Stimulated activated CD4-positive, alpha-beta T cell treated with anti-CD3 and anti-CD28 coated beads, Interleukin-2, amount 100 ng/mL, for 48 hours (primary cell): ENCODE measurements around the gene NR6A1.
"Not testable (repeated sequence)": the region's sequence is repeated elsewhere in the genome, so short reads cannot be mapped to it uniquely, and the experiment has no call there.

ENCODE experiments used
- DNase-seq, 2 donors: peaks; one replicate each; pipeline ENCODE4 v3.0.0-alpha.2; 2020

The NR6A1 gene

DNA sequence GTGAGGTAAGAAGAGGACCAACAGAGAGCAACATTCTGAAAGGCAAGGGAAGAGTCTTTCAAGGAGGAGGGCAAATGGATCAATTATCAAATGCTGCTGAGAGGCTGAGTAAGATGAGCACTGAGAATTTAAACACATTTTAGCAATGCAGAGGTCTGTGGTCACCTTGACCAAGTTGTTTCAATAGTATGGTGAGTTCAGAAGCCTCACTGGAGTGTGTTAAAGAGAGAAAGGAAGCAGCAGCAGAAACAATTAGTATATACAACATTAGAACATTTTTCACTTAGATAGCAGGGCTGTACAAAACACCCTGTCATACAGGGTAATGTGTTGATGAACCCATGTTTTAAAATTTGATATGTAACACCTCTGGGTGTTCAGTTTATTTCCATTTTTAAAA is 131.5 kb downstream of the NR6A1 start:
- no peak for DNase-seq

DNA sequence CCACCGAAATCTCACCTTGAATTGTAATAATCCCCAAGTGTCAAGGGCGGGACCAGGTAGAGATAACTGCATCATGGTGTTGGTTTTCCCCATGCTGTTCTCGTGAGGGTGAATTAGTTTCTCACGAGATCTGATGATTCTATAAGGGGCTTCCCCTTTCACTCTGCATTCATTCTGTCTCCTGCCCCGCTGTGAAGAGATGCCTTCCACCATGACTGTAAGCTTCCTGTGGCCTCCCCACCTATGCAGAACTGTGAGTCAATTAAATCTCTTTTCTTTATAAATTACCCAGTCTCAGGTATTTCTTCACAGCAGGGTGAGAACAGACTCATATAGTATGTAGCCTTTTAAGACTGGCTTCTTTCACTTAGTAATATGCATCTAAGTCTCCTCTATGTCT is 135.8 kb downstream of the NR6A1 start:
- no peak for DNase-seq

DNA sequence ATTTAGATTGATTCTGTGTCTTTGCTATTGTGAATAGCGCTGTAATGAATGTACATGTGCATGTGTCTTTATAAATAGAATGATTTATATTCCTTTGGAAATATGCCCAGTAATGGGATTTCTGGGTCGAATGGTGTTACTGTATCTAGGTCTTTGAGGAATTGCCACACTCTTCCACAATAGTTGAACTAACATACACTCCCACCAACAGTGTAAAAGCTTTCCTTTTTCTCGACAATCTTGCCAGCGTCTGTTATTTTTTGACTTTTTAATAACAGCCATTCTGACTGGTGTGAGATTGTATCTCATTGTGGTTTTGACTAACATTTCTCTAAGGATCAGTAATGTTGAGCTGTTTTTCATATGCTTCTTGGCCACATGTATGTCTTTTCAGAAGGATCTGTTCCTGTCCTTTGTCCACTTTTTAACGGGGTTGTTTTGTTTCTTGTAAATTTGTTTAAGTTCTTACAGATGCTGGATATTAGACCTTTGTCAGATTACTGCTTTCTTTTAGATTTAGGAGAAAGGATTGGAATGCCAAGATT is 139.0 kb downstream of the NR6A1 start:
- no peak for DNase-seq

DNA sequence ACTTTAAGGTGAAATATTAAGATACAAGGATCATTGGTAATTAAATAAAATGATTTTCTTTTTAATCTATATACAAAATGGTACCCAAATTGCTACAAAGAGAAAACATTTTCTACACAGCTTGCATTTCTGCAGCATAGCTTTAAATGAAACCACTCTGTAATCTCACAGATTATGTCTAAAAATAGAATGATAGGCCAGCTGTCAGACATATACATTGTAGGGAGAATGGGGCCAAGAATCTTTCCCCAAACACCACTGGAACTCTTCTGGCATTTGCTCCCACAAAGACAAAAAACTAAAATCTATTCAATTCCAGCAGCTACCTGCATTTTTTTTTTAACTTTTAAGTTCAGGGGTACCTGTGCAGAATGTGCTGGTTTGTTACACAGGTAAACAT is 139.8 kb downstream of the NR6A1 start:
- no peak for DNase-seq

DNA sequence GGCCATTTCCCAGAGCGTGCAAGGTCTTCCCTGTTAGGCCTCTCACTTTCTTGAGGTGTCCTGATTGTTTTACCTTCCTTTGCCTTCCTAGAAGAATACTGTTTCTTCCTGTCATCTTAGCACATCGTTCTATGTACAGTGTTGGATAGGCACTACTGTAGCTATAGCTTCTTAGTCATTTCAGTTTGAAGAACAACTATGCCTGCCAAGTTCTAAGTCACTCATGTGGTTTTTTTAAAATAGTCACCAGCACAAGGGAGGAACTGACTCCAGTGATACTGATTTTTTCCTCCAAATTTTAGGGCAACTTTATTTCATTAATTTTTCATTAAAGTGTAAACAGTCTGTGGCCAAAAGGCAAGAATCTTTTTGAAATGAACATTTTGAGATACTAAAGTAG is 141.5 kb downstream of the NR6A1 start:
- no peak for DNase-seq

- DNase-seq = no peak
Observed at GRCh38 chr9:124628741-124629140, 142.4 kb downstream of the NR6A1 start.

- DNase-seq = no peak
Observed at GRCh38 chr9:124626276-124626675, 144.8 kb downstream of the NR6A1 start.

GRCh38 chr9:124625087-124625486 is 146.0 kb downstream of the NR6A1 start:
- DNase-seq = no peak

GRCh38 chr9:124624735-124624992 is 146.4 kb downstream of the NR6A1 start:
- no peak for DNase-seq

DNA sequence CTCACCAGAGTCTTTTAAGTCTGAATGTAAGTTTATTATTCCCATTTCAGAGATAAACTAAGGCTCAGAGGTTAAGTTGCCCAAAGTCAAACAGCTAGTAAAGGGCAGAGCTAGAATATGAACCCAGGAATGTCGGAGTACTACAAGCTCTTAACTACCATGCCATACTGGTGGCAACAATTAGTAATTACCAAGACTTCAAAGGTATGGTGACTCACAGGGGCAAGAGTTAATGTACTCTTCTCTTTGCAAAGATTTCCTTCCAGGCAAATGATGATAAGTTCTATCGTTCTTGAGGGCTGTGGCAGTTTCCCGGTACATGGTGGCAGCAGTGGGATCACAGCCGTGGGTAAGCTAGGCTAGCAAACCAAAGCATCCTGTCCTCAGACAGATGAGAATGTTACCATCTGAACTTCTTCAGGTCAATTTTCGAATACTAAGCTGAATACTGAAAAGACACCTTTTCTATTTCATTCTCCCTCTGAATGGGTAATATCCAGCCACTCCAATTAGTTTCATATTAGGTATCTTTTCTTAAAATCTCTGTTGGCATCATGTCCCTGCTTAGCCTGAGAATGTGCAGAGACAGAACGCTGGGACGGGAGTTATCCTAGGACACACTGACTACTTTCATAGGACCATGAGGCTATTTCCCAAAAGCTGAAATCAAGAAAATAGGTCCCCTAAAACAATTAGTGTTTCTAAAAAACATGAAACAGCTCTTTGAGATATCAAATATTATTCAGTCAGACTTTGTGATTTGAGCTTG is 147.0 kb downstream of the NR6A1 start:
- no peak for DNase-seq

- no peak for DNase-seq
Observed at GRCh38 chr9:124622882-124623281, 148.2 kb downstream of the NR6A1 start.

DNA sequence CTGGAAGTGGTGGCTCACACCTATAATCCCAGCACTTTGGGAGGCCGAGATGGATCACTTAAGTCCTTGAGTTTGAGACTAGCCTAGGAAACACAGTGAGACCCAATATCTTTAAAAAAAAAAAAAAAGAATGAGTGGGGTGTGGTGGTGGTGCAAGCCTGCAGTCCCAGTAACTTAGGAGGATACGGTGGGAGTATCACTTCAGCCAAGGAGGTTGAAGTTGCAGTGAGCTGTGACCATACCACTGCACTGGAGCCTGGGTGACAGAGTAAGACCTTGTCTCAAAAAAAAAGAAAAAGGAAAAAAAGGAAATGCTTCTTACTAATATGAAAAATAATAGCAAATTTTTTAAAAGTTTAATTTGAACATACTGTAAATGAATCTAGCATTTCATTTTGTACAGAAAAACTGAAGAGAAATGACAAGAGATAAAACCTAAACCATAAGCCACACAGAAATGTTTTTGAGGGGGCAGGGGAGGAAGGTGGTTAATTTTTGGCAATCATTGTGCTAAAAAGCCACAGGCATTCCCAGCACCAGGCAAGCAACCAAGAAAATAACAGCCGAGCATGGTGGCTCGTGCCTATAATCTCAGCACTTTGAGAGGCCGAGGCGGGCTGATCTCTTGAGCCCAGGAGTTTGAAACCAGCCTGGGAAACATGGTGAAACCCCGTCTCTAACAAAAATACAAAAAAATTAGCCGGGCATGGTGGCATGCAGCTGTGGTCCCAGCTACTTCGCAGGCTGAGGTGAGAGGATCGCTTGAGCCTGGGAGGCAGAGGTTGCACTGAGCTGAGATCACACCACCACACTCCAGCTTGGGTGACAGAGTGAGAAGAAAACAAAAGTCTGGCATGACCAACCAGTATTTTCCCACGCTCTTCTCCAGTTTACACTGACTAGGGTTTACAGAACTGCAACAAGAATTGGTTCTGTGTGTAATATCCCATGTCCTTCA is 149.5 kb downstream of the NR6A1 start:
- DNase-seq = no peak

GRCh38 chr9:124618476-124618875 is 152.6 kb downstream of the NR6A1 start:
- no peak for DNase-seq

- DNase-seq = peak; percentile 75 to 76
Observed at GRCh38 chr9:124617477-124618141, 153.5 kb downstream of the NR6A1 start.

- no peak for DNase-seq
Observed at GRCh38 chr9:124616961-124617360, 154.2 kb downstream of the NR6A1 start.

DNA sequence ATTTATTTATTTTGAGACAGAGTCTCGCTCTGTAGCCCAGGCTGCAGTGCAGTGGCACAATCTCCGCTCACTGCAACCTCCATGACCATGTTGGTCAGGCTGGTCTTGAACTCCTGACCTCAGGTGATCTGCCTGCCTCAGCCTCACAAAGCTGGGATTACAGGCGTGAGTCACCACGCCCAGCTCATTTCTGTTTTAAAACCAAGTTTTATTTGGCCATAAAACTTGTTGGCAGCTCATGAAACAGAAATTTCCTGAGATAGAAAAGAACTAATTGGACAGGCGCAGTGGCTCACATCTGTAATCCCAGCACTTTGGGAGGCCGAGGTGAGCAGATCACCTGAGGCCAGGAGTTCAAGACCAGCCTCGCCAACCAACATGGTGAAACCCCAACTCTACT is 155.3 kb downstream of the NR6A1 start:
- DNase-seq = not testable (repeated sequence)

DNA sequence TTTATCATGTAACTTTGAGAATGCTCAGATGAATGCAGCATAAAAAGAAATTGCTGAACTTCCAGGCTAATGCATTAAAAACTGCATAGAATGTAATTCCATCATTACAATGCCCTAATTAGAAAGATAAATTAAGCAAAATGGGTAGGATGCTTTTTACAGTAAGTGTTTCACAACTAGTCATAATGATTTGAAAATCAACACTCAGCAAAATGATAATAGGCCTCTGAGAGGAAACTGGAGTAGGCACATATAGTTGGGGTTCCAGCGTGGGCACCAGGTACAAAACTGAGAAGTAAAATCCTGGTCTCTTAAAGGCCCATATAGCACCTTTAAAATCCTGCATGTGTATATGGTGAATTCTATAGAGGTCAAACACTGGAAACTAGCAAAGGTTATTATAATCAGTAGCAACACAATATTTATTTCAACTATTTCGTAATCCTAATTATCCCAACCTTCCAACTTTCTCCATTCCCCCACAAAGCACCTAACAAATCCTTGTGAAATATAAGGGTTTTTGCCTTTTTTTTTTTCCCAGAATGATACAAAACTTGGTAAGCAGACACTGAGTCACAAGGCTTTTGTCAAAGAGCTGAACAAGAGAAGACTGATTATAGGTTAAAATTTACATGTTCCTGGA is 155.9 kb downstream of the NR6A1 start:
- DNase-seq = no peak

DNA sequence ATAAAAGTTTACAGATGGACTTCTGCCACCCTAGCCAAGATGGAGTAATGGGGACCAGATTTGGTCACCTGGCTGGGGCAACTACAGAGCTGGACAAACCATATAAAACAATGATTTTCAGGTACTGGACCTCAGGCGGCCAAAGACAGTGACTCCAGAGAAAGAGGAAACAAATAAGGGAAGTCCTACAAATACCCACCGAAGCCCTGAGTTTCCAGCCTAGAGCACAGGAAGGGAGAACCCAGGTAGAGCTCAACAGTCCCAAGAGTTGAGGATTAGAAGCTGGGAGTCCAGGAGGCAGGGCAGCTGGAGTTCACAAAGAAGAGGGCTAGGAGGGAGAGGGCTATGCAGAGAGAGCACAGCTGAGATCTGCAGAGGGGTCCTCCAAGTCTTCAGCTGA is 157.3 kb downstream of the NR6A1 start:
- no peak for DNase-seq

GRCh38 chr9:124611106-124611505 is 160.0 kb downstream of the NR6A1 start:
- no peak for DNase-seq

DNA sequence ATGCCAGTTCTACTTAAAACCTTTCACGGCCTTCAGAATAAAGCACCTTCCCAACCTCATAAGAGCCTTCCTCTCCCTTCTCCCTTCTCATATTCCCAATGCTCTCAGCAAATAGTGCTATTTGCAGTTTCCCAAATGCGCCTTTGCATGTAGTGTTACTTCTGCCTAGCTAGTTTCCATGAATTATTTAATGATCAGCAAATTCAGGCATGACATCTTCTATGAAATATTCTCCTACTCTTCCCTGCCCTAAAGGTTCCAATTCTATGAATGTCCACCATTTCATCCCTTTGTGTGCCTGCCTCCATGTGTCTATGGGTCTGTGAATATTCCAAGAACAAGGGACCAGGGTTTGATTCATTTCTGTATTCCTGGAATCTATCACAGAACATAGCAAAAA is 165.1 kb downstream of the NR6A1 start:
- no peak for DNase-seq

GRCh38 chr9:124605258-124605657 is 165.9 kb downstream of the NR6A1 start:
- no peak for DNase-seq

DNA sequence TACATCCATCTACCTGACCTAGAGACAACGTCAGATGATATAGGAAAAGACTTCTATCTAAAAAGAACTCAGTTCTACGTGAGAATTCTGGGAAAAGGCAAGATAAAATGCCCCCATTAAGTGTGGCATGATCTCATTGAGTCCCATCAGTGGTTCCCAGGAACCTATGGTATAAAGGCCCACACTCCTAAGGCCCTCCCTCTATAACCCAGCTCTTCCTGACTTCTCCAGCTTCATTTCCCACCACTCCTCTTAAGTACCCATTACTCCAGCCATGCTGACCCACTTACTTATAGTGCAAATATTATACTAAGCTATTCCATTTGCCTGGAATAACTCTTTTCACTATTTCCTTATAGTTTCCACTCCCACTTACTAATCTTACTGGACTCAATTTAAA is 168.5 kb downstream of the NR6A1 start:
- DNase-seq = no peak

GRCh38 chr9:124602204-124602603 is 168.9 kb downstream of the NR6A1 start:
- no peak for DNase-seq
